K562 (cell line): Measurements from ENCODE around the gene SLC25A42. TPM values are rescaled to one million over a fixed set of nuclear protein-coding genes. Genes with fewer than 3 reads are reported as not detected.

Source experiments
- ARNT ChIP-seq, 2 experiments: fragments of 450-650 bp; IDR thresholded peaks; 2 replicates each; pipeline ENCODE4 v1.6.1; 2016; ENCODE audit warnings: mild to moderate bottlenecking in 1 of 2
- CCAR2 ChIP-seq: fragments of 200-400 bp; formaldehyde crosslinking; IDR thresholded peaks from 2 replicates; pipeline ENCODE4 v1.6.1; 2017; ENCODE audit warnings: mild to moderate bottlenecking, low read depth, low read length
- EZH2 ChIP-seq: IDR thresholded peaks from 2 replicates; pipeline ENCODE4 v1.6.1; 2012; ENCODE audit warnings: low read depth, mild to moderate bottlenecking, inconsistent platforms, low read length, borderline replicate concordance
- FOXP4 ChIP-seq: sonication (generic); formaldehyde crosslinking; IDR thresholded peaks from 2 replicates; pipeline ENCODE4 v1.8.0; 2022; ENCODE audit warnings: mild to moderate bottlenecking, missing genetic modification reagents, borderline replicate concordance
- GMEB1 ChIP-seq: fragments of 250-450 bp; sonication (Bioruptor Pico); IDR thresholded peaks from 2 replicates; pipeline ENCODE4 v1.4.0; 2020; ENCODE audit warnings: mild to moderate bottlenecking
- HIVEP1 ChIP-seq: fragments of 250-450 bp; sonication (Bioruptor Pico); IDR thresholded peaks from 2 replicates; pipeline ENCODE4 v1.4.0; 2020; ENCODE audit warnings: mild to moderate bottlenecking
- JUNB ChIP-seq: fragments of 450-650 bp; formaldehyde crosslinking; conservative IDR thresholded peaks from 2 replicates; pipeline ENCODE4 v1.4.0; 2020; ENCODE audit warnings: mild to moderate bottlenecking
- KAT7 ChIP-seq: sonication (generic); formaldehyde crosslinking; IDR thresholded peaks from 2 replicates; pipeline ENCODE4 v1.8.0; 2022; ENCODE audit warnings: missing genetic modification reagents, mild to moderate bottlenecking, borderline replicate concordance
- MAZ ChIP-seq, 2 experiments: fragments of 450-650 bp in 1 of 2; sonication (generic) in 1 of 2; formaldehyde crosslinking; IDR thresholded peaks in 1 of 2; conservative IDR thresholded peaks in 1 of 2; 2 replicates each; pipeline versions ENCODE4 v1.4.0 to v1.5.0; 2020; ENCODE audit warnings: mild to moderate bottlenecking in 1 of 2, missing genetic modification reagents in 1 of 2
- MED1 ChIP-seq: sonication (generic); formaldehyde crosslinking; IDR thresholded peaks from 2 replicates; pipeline ENCODE4 v1.8.1; 2023; ENCODE audit warnings: missing genetic modification reagents, borderline replicate concordance
- MYC ChIP-seq, 2 experiments: fragments of 250-450 bp in 1 of 2; sonication (Bioruptor Pico) in 1 of 2; IDR thresholded peaks; 2 replicates each; pipeline versions ENCODE4 v1.5.1 to v1.6.1; 2012 to 2021; ENCODE audit warnings: low read depth in 2 of 2, borderline replicate concordance in 1 of 2, improper control_type of control experiment in 1 of 2, low read length in 1 of 2, mild to moderate bottlenecking in 1 of 2, moderate library complexity in 1 of 2
- NFRKB ChIP-seq: fragments of 450-650 bp; IDR thresholded peaks from 2 replicates; pipeline ENCODE4 v1.6.1; 2016; ENCODE audit warnings: low read depth
- SETDB1 ChIP-seq: IDR thresholded peaks from one replicate; pipeline ENCODE4 v1.6.1; 2012; ENCODE audit warnings: low read length, control low read depth, inconsistent platforms
- THRAP3 ChIP-seq: fragments of 450-650 bp; IDR thresholded peaks from 2 replicates; pipeline ENCODE4 v1.6.1; 2016; ENCODE audit warnings: mild to moderate bottlenecking, inconsistent platforms, borderline replicate concordance
- VEZF1 ChIP-seq: fragments of 200-800 bp; sonication (Bioruptor generic); IDR thresholded peaks from 2 replicates; pipeline ENCODE4 v1.6.1; 2017; ENCODE audit warnings: missing genetic modification characterization, missing compliant biosample characterization
- YY1 ChIP-seq, 3 experiments: IDR thresholded peaks; 2 replicates each; pipeline ENCODE4 v1.6.1; 2011; ENCODE audit warnings: low read length in 2 of 3, mild to moderate bottlenecking in 2 of 3, moderate library complexity in 2 of 3, borderline replicate concordance in 1 of 3, control low read depth in 1 of 3, low read depth in 1 of 3; ENCODE audit not compliant: insufficient read depth in 3 of 3, insufficient replicate concordance in 2 of 3, control insufficient read depth in 1 of 3, insufficient read length in 1 of 3; ENCODE audit errors: extremely low read depth in 1 of 3
- ZNF3 ChIP-seq: fragments of 250-450 bp; sonication (Bioruptor Pico); IDR thresholded peaks from 2 replicates; pipeline ENCODE4 v1.5.0; 2021; ENCODE audit warnings: mild to moderate bottlenecking, moderate library complexity
- ZNF431 ChIP-seq: sonication (generic); formaldehyde crosslinking; IDR thresholded peaks from 2 replicates; pipeline ENCODE4 v1.8.0; 2022; ENCODE audit warnings: mild to moderate bottlenecking, missing genetic modification reagents
- polyA plus RNA-seq, 8 experiments: library from polyadenylated mRNA; depleted of rRNA in 4 of 8; stranded (reverse) in 5 of 8; unstranded in 3 of 8; fragments of >200 nt; fragmentation: Nextera tagmentation in 2 of 8; fragmentation: Illumina TruSeq in 1 of 8; extraction: Ambion mirVana in 2 of 8; extraction: Trizol in 1 of 8; gene quantifications; 2 replicates each; pipeline versions ENCODE4 v1.2.1 to v1.2.3, GENCODE V29; 2011 to 2014; ENCODE audit warnings: inconsistent platforms in 1 of 8, missing spikeins in 1 of 8
- total RNA-seq, 7 experiments: library from RNA; depleted of rRNA in 6 of 7; stranded (reverse); fragments of >200 nt in 6 of 7; fragmentation: Illumina TruSeq in 2 of 7; extraction: Trizol in 2 of 7; gene quantifications; 2 replicates each; pipeline versions ENCODE4 v1.2.1 to v1.2.3, GENCODE V29; 2011 to 2021; ENCODE audit warnings: low replicate concordance in 1 of 7

SLC25A42 gene
- total and polyA plus RNA-seq, 9 of the 15 experiments (the other 6 are each of a cell fraction or from before 2014, with no cell fraction given), result 0.59 to 32.2 (median 14.1) TPM

- TF ChIP-seq GMEB1 (CRISPR knock-in tag), result 0 out of 2 replicates have a peak, but pooled peaks have one; percentile 8
- no peak for TF ChIP-seq MED1 (CRISPR knock-in tag)
- no peak for TF ChIP-seq ZNF3
- no peak for TF ChIP-seq CCAR2
- TF ChIP-seq VEZF1 (CRISPR knock-in tag), result peak; percentile 50; the same call in 1 of the 2 replicates
- peak; percentile 94 for TF ChIP-seq MYC (IDR thresholded peaks at IDR 0.05; ENCODE audit: low read depth, low read length)
- TF ChIP-seq MYC (CRISPR knock-in tag; IDR thresholded peaks at IDR 0.05; ENCODE audit: borderline replicate concordance, low read depth), result peak; percentile 90; the same call in 1 of the 2 replicates
- TF ChIP-seq NFRKB, result 0 out of 2 replicates have a peak, but pooled peaks have one; percentile 24
- TF ChIP-seq THRAP3, result no peak
- TF ChIP-seq JUNB (CRISPR knock-in tag), result no peak
- TF ChIP-seq SETDB1, result peak; percentile 10
- TF ChIP-seq HIVEP1 (CRISPR knock-in tag), result no peak
- no peak for TF ChIP-seq ZNF431 (CRISPR knock-in tag)
- TF ChIP-seq KAT7 (CRISPR knock-in tag), result peak; percentile 96; the same call in 1 of the 2 replicates
- TF ChIP-seq MAZ (CRISPR knock-in tag; conservative IDR thresholded peaks at IDR 0.05 in 1 of 2, IDR thresholded peaks at IDR 0.05 in 1 of 2), result peak; percentile 52 to 61
- peak; percentile 71; the same call in 1 of the 2 replicates for TF ChIP-seq FOXP4 (CRISPR knock-in tag)
- TF ChIP-seq EZH2, result no peak
- peak in 1 of 3 experiments; percentile 56 for TF ChIP-seq YY1 (IDR thresholded peaks at IDR 0.05; ENCODE audit: borderline replicate concordance in 1 of 3, control insufficient read depth in 1 of 3, extremely low read depth in 1 of 3, insufficient read depth in 3 of 3, insufficient read length in 1 of 3, insufficient replicate concordance in 2 of 3, low read depth in 1 of 3, low read length in 2 of 3)
- no peak for TF ChIP-seq ARNT (IDR thresholded peaks at IDR 0.05)
Measured at GRCh38 chr19:19033426-19034203, 30.2 kb upstream of the SLC25A42 start, which contains the start of the genes ARMC6 and SUGP2 (continued).
